ENCODE measurements around the gene TNIP3.

Gene TNIP3

GRCh38 chr4:121093261-121093660 lies 70.9 kb downstream of the TNIP3 start:
- Histone ChIP-seq H3K4me1 (ENCODE audit: low read length) (peaks cover 15% of the 10 kb centered on the region), H3K36me3 (replicated peaks; ENCODE audit: low read depth, low read length) (no peaks in the 10 kb centered on the region), H4K20me1 (ENCODE audit: insufficient read depth, low read length) (no peaks in the 10 kb centered on the region), H3K9ac (ENCODE audit: low read length) (no peak overlapping the region), H3K9me3 (ENCODE audit: insufficient read depth, low read length) (no peaks in the 10 kb centered on the region), H3K27me3 (ENCODE audit: low read depth, low read length) (no peaks in the 10 kb centered on the region), H3K4me3 (ENCODE audit: low read length) (no peak overlapping the region), H3K4me2 (ENCODE audit: low read length) (no peak overlapping the region), H3K27ac (ENCODE audit: low read length) (no peak overlapping the region), H3K79me2 (ENCODE audit: low read length) (no peaks in the 10 kb centered on the region), H2AFZ (ENCODE audit: low read depth, low read length) (no peak overlapping the region)
- TF ChIP-seq, protein P1, sequence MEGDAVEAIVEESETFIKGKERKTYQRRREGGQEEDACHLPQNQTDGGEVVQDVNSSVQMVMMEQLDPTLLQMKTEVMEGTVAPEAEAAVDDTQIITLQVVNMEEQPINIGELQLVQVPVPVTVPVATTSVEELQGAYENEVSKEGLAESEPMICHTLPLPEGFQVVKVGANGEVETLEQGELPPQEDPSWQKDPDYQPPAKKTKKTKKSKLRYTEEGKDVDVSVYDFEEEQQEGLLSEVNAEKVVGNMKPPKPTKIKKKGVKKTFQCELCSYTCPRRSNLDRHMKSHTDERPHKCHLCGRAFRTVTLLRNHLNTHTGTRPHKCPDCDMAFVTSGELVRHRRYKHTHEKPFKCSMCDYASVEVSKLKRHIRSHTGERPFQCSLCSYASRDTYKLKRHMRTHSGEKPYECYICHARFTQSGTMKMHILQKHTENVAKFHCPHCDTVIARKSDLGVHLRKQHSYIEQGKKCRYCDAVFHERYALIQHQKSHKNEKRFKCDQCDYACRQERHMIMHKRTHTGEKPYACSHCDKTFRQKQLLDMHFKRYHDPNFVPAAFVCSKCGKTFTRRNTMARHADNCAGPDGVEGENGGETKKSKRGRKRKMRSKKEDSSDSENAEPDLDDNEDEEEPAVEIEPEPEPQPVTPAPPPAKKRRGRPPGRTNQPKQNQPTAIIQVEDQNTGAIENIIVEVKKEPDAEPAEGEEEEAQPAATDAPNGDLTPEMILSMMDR (IDR thresholded peaks at IDR 0.05; ENCODE audit: low read depth, low read length), result no peak
- TF ChIP-seq EZH2phosphoT487 (IDR thresholded peaks at IDR 0.05; ENCODE audit: low read depth), result no peak

- Histone ChIP-seq H2AFZ (ENCODE audit: low read depth, low read length) (no peak overlapping the region), H3K27me3 (ENCODE audit: low read depth, low read length) (no peaks in the 10 kb centered on the region), H3K4me3 (ENCODE audit: low read length) (no peak overlapping the region), H3K27ac (ENCODE audit: low read length) (no peak overlapping the region), H3K9me3 (ENCODE audit: insufficient read depth, low read length) (no peaks in the 10 kb centered on the region), H3K79me2 (ENCODE audit: low read length) (no peaks in the 10 kb centered on the region), H3K9ac (ENCODE audit: low read length) (no peak overlapping the region), H3K4me1 (ENCODE audit: low read length) (peaks cover 15% of the 10 kb centered on the region), H3K36me3 (replicated peaks; ENCODE audit: low read depth, low read length) (no peaks in the 10 kb centered on the region), H3K4me2 (ENCODE audit: low read length) (no peak overlapping the region), H4K20me1 (ENCODE audit: insufficient read depth, low read length) (no peaks in the 10 kb centered on the region)
- no peak for TF ChIP-seq EZH2phosphoT487 (IDR thresholded peaks at IDR 0.05; ENCODE audit: low read depth)
- TF ChIP-seq, protein P1 (IDR thresholded peaks at IDR 0.05; ENCODE audit: low read depth, low read length), result no peak
These were observed 72.2 kb downstream of the TNIP3 start for GRCh38 chr4:121091941-121092340.

DNA sequence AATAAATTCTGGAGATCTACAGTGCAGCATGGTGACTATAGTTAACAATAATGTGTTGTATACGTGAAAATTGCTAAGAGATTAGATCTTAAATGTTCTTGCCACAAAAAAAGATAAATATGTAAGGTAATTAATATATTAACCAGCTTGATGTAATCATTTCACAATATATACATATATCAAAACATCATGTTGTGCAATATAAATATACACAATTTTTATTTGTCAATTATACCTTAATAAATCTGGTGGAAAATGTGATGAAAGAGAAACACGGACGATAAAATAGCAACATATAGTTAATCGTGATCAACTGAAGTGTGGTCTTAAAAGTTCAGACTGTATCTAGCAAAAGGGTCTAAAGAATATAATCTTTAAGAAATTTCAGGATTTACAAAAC lies 75.3 kb downstream of the TNIP3 start:
- H3K27ac ChIP-seq (ENCODE audit: low read length), result no peak overlapping the region
- H3K9ac ChIP-seq (ENCODE audit: low read length), result no peak overlapping the region
- no peaks in the 10 kb centered on the region for H3K9me3 ChIP-seq (ENCODE audit: insufficient read depth, low read length)
- no peaks in the 10 kb centered on the region for H3K27me3 ChIP-seq (ENCODE audit: low read depth, low read length)
- H2AFZ ChIP-seq (ENCODE audit: low read depth, low read length), result no peak overlapping the region
- no peaks in the 10 kb centered on the region for H3K36me3 ChIP-seq (replicated peaks; ENCODE audit: low read depth, low read length)
- no peak for TF ChIP-seq EZH2phosphoT487 (IDR thresholded peaks at IDR 0.05; ENCODE audit: low read depth)
- TF ChIP-seq, protein P1 (IDR thresholded peaks at IDR 0.05; ENCODE audit: low read depth, low read length), result no peak
- peaks cover 7% of the 10 kb centered on the region for H3K4me1 ChIP-seq (ENCODE audit: low read length)
- H3K4me2 ChIP-seq (ENCODE audit: low read length), result no peak overlapping the region
- H3K79me2 ChIP-seq (ENCODE audit: low read length), result no peaks in the 10 kb centered on the region
- no peak overlapping the region for H3K4me3 ChIP-seq (ENCODE audit: low read length)
- no peaks in the 10 kb centered on the region for H4K20me1 ChIP-seq (ENCODE audit: insufficient read depth, low read length)

All from OCI-LY3 (cell line).